PC-9 (cell line): ENCODE data around the gene PAM. TPM values are rescaled to one million over a fixed set of nuclear protein-coding genes. Genes with fewer than 3 reads are reported as not detected.

Experiments
- BruUV-seq: library from RNA; stranded (reverse); fragments of 400-500 nt; replicated peaks from 2 replicates; lab custom pipeline; 2021; lab: Mats Ljungman, UMichigan
- CTCF ChIA-PET: fragments of 300-600 bp; sonication (Branson Sonifier 250); formaldehyde crosslinking; loops from one replicate; lab custom pipeline; 2022; ENCODE audit warnings: antibody characterized with exemption; lab: Charles Lee
- POLR2A ChIA-PET: fragments of 300-600 bp; sonication (Branson Sonifier 250); formaldehyde crosslinking; loops from one replicate; lab custom pipeline; 2022; ENCODE audit warnings: antibody characterized with exemption; ENCODE audit not compliant: unreplicated experiment; lab: Charles Lee
- DNase-seq, 2 experiments: peaks; one replicate each; pipeline versions ENCODE4 v3.0.0 to v3.0.0-alpha.2; 2015 to 2022; ENCODE audit warnings: mixed read lengths in 1 of 2
- H2AFZ ChIP-seq: fragments of 200-600 bp; sonication (generic); 2 replicates; pipeline ENCODE4 v1.8.1; 2017; ENCODE audit warnings: antibody characterized with exemption
- H3F3A ChIP-seq: fragments of 200-600 bp; sonication (generic); 2 replicates; pipeline ENCODE4 v1.8.1; 2017; ENCODE audit warnings: antibody characterized with exemption, mild to moderate bottlenecking, low read depth; ENCODE audit not compliant: insufficient read depth
- H3K27ac ChIP-seq: fragments of 200-600 bp; sonication (generic); 2 replicates; pipeline ENCODE4 v1.6.1; 2016; ENCODE audit warnings: mixed run types
- H3K27me3 ChIP-seq: fragments of 200-600 bp; sonication (generic); 2 replicates; pipeline ENCODE4 v1.6.1; 2016; ENCODE audit warnings: low read depth, mixed run types; ENCODE audit not compliant: insufficient read depth
- H3K36me3 ChIP-seq: fragments of 200-600 bp; sonication (generic); 2 replicates; pipeline ENCODE4 v1.6.1; 2016; ENCODE audit warnings: low read depth, mixed run types
- H3K4me1 ChIP-seq: fragments of 200-600 bp; sonication (generic); replicated peaks from 2 replicates; pipeline ENCODE4 v1.6.1; 2016; ENCODE audit warnings: mixed run types; ENCODE audit not compliant: insufficient read depth
- H3K4me2 ChIP-seq: fragments of 200-600 bp; sonication (generic); 2 replicates; pipeline ENCODE4 v1.6.1; 2017; ENCODE audit warnings: mixed run types
- H3K4me3 ChIP-seq: fragments of 200-600 bp; sonication (generic); 2 replicates; pipeline ENCODE4 v1.6.1; 2016; ENCODE audit warnings: mixed run types
- H3K79me2 ChIP-seq: fragments of 200-600 bp; sonication (generic); 2 replicates; pipeline ENCODE4 v1.6.1; 2017; ENCODE audit warnings: low read depth, mixed run types
- H3K9me2 ChIP-seq: fragments of 200-600 bp; sonication (generic); 2 replicates; pipeline ENCODE4 v1.8.1; 2017; ENCODE audit warnings: mild to moderate bottlenecking; ENCODE audit not compliant: insufficient read depth
- H3K9me3 ChIP-seq: fragments of 200-600 bp; sonication (generic); 2 replicates; pipeline ENCODE4 v1.8.1; 2016; ENCODE audit warnings: low read depth; ENCODE audit not compliant: insufficient read depth
- H4K20me1 ChIP-seq: fragments of 200-600 bp; sonication (generic); 2 replicates; pipeline ENCODE4 v1.8.1; 2017; ENCODE audit not compliant: insufficient read depth
- CTCF ChIP-seq: fragments of 200-600 bp; sonication (generic); conservative IDR thresholded peaks from 2 replicates; pipeline ENCODE4 v1.6.1; 2017; ENCODE audit warnings: mixed run types, antibody characterized with exemption, mild to moderate bottlenecking, moderate library complexity
- EZH2 ChIP-seq: fragments of 200-600 bp; sonication (generic); IDR thresholded peaks from 2 replicates; pipeline ENCODE4 v1.8.0; 2017; ENCODE audit warnings: antibody characterized with exemption, low read depth
- intact Hi-C: fragments of 100-400 bp; cut with micrococcal nuclease; formaldehyde crosslinking; loops from one replicate; pipeline ENCODE4 v1.10.0; 2022; ENCODE audit not compliant: unreplicated experiment
- total RNA-seq: library from RNA; stranded (reverse); gene quantifications from 2 replicates; pipeline ENCODE4 v1.2.3, GENCODE V29; 2021

The PAM gene
- total RNA-seq, 1 experiment from 2014 or later: 88.4 TPM

GRCh38 chr5:102891175-102891574, 136.1 kb downstream of the PAM start:
- Histone ChIP-seq H3K9me3 (no peaks in the 10 kb centered on the region), H4K20me1 (no peaks in the 10 kb centered on the region), H3K27me3 (no peaks in the 10 kb centered on the region), H3K9me2 (no peaks in the 10 kb centered on the region), H3K79me2 (no peaks in the 10 kb centered on the region), H3K36me3 (no peaks in the 10 kb centered on the region), H3K4me3 (no peak overlapping the region), H3K4me2 (no peak overlapping the region), H3K4me1 (no peaks in the 10 kb centered on the region), H2AFZ (no peak overlapping the region), H3K27ac (no peak overlapping the region), H3F3A (no peaks in the 10 kb centered on the region)
- TF ChIP-seq EZH2 (no peak), CTCF (no peak)
- intact Hi-C loops: no loop called here
- POLR2A ChIA-PET: no interaction called here
- CTCF ChIA-PET: no interaction called here
- DNase-seq: no peak
- no TSS peak for BruUV-seq

GRCh38 chr5:102893942-102894341, 138.8 kb downstream of the PAM start:
- Histone ChIP-seq H3K36me3 (no peaks in the 10 kb centered on the region), H3K27me3 (no peaks in the 10 kb centered on the region), H3K4me3 (no peak overlapping the region), H3K4me1 (no peaks in the 10 kb centered on the region), H3K4me2 (no peak overlapping the region), H3K9me3 (no peaks in the 10 kb centered on the region), H4K20me1 (no peaks in the 10 kb centered on the region), H3K79me2 (no peaks in the 10 kb centered on the region), H3K27ac (no peak overlapping the region), H3K9me2 (no peaks in the 10 kb centered on the region), H3F3A (no peaks in the 10 kb centered on the region), H2AFZ (no peak overlapping the region)
- no TSS peak for BruUV-seq
- intact Hi-C loops: no loop called here
- TF ChIP-seq EZH2 (no peak), CTCF (no peak)
- DNase-seq: no peak
- CTCF ChIA-PET: no interaction called here
- POLR2A ChIA-PET: no interaction called here

- H3K4me2 ChIP-seq: no peak overlapping the region
- intact Hi-C loops: no loop called here
- H3K4me1 ChIP-seq: no peaks in the 10 kb centered on the region
- no peak overlapping the region for H3K4me3 ChIP-seq
- no peaks in the 10 kb centered on the region for H3K79me2 ChIP-seq
- no peak for TF ChIP-seq CTCF
- TF ChIP-seq EZH2: no peak
- CTCF ChIA-PET: no interaction called here
- no peaks in the 10 kb centered on the region for H4K20me1 ChIP-seq
- H3K9me2 ChIP-seq: no peaks in the 10 kb centered on the region
- no peaks in the 10 kb centered on the region for H3K36me3 ChIP-seq
- no peak overlapping the region for H3K27ac ChIP-seq
- BruUV-seq: no TSS peak
- no peaks in the 10 kb centered on the region for H3K27me3 ChIP-seq
- no peak overlapping the region for H2AFZ ChIP-seq
- H3K9me3 ChIP-seq: no peaks in the 10 kb centered on the region
- POLR2A ChIA-PET: no interaction called here
- DNase-seq: no peak
- no peaks in the 10 kb centered on the region for H3F3A ChIP-seq
Measured at GRCh38 chr5:102895234-102895633, 140.1 kb downstream of the PAM start.
